Type B pancreatic cell (in vitro differentiated cells): ENCODE results near the gene GRIA4. TPM values are rescaled to one million over a fixed set of nuclear protein-coding genes. Genes with fewer than 3 reads are reported as not detected.

Experiments
- DNase-seq: peaks from one replicate; pipeline ENCODE4 v3.0.0; 2021; ENCODE audit warnings: mixed read lengths; ENCODE audit not compliant: unreplicated experiment; ENCODE audit errors: extremely low spot score
- H3K27ac Mint-ChIP-seq: 2 replicates; pipeline ENCODE4 v1.8.0; 2021; ENCODE audit warnings: mild to moderate bottlenecking, mixed read lengths
- H3K27me3 Mint-ChIP-seq: 2 replicates; pipeline ENCODE4 v1.8.0; 2021; ENCODE audit warnings: mixed read lengths
- H3K36me3 Mint-ChIP-seq: 2 replicates; pipeline ENCODE4 v1.8.0; 2021; ENCODE audit warnings: mixed read lengths
- H3K4me1 Mint-ChIP-seq: one replicate; pipeline ENCODE4 v1.8.0; 2021; ENCODE audit warnings: mixed read lengths; ENCODE audit not compliant: unreplicated experiment
- H3K4me3 Mint-ChIP-seq: 2 replicates; pipeline ENCODE4 v1.8.0; 2021; ENCODE audit warnings: mild to moderate bottlenecking, mixed read lengths
- H3K9me3 Mint-ChIP-seq: 2 replicates; pipeline ENCODE4 v1.8.0; 2021; ENCODE audit warnings: mixed read lengths
- total RNA-seq: library from RNA; stranded (reverse); gene quantifications from 2 replicates; pipeline ENCODE4 v1.2.1, GENCODE V29; 2021; ENCODE audit warnings: low replicate concordance
- TF ChIP-seq, protein P1 (sequence below): fragments of 200-600 bp; sonication (generic); conservative IDR thresholded peaks from 2 replicates; pipeline ENCODE4 v1.5.0; 2021; ENCODE audit warnings: antibody characterized with exemption, mild to moderate bottlenecking

Gene GRIA4
- total RNA-seq, 1 donor from 2014 or later, result 26.7 TPM

DNA sequence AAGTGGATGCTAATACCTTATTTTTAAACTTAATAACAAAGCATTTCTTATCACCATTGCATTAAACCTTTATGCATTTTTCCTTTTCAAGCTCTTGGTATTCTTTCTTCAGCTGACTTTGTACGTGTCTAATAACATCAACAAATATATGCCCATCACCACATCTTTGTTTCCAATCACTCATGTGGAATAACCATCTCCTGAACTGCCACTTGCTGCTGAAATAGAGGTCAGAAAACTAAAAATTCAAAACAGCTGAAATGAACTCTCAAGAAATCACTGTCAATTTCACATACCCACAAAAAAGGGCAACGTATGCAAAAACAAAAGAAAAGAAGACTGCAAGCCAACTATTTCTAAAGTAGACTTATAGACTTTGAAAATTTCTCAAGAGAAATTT lies 404.7 kb downstream of the GRIA4 start:
- Mint-ChIP-seq H3K27ac (no peak overlapping the region), H3K4me3 (no peak overlapping the region), H3K9me3 (no peaks in the 10 kb centered on the region), H3K27me3 (no peaks in the 10 kb centered on the region), H3K4me1 (peaks cover 20% of the 10 kb centered on the region), H3K36me3 (peaks cover 31% of the 10 kb centered on the region)
- DNase-seq, result no peak
- TF ChIP-seq, protein P1, sequence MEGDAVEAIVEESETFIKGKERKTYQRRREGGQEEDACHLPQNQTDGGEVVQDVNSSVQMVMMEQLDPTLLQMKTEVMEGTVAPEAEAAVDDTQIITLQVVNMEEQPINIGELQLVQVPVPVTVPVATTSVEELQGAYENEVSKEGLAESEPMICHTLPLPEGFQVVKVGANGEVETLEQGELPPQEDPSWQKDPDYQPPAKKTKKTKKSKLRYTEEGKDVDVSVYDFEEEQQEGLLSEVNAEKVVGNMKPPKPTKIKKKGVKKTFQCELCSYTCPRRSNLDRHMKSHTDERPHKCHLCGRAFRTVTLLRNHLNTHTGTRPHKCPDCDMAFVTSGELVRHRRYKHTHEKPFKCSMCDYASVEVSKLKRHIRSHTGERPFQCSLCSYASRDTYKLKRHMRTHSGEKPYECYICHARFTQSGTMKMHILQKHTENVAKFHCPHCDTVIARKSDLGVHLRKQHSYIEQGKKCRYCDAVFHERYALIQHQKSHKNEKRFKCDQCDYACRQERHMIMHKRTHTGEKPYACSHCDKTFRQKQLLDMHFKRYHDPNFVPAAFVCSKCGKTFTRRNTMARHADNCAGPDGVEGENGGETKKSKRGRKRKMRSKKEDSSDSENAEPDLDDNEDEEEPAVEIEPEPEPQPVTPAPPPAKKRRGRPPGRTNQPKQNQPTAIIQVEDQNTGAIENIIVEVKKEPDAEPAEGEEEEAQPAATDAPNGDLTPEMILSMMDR, result no peak

DNA sequence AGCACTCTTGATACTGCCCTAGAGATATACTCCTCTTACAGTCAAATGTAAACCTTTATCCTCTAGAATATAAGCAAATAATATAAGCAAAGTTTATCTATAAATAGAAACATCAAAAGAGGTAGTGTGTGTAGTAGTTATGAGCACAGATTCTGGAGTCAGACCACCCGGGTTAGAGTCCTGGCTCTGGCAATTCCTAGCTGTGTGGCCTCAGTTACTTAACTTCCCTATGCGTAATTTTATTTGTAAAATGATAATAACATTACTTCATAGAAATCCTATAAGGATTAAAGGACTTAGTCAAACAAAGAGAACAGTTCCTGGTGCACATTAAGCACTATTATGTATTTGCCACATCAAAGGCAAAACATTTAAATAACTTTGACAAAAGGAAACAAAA lies 405.2 kb downstream of the GRIA4 start:
- H3K4me3 Mint-ChIP-seq, result no peak overlapping the region
- no peak for DNase-seq
- no peak overlapping the region for H3K27ac Mint-ChIP-seq
- H3K27me3 Mint-ChIP-seq, result no peaks in the 10 kb centered on the region
- TF ChIP-seq, protein P1, result no peak
- H3K9me3 Mint-ChIP-seq, result no peaks in the 10 kb centered on the region
- peaks cover 27% of the 10 kb centered on the region for H3K36me3 Mint-ChIP-seq
- H3K4me1 Mint-ChIP-seq, result peaks cover 25% of the 10 kb centered on the region

DNA sequence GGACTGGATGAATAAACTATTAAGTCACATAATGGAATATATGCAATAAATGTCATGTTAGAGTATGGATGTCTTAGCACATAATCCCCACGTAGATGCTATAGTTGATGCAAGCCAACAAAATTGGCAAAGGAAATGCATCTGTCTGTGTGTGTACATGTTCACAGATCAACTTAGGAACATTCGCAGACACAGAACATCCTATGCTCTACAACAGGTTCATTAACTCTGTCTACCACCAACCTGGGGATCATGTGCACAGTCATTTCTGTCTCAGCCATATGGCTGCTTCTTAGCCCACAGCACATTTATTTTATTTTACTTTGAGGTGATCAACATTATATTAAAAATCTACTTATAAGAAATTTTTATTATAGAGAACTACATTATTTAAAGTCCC lies 407.2 kb downstream of the GRIA4 start:
- no peaks in the 10 kb centered on the region for H3K9me3 Mint-ChIP-seq
- DNase-seq, result no peak
- peaks cover 18% of the 10 kb centered on the region for H3K36me3 Mint-ChIP-seq
- no peak overlapping the region for H3K4me3 Mint-ChIP-seq
- TF ChIP-seq, protein P1, result no peak
- H3K27ac Mint-ChIP-seq, result no peak overlapping the region
- peaks cover 33% of the 10 kb centered on the region for H3K4me1 Mint-ChIP-seq
- no peaks in the 10 kb centered on the region for H3K27me3 Mint-ChIP-seq

DNA sequence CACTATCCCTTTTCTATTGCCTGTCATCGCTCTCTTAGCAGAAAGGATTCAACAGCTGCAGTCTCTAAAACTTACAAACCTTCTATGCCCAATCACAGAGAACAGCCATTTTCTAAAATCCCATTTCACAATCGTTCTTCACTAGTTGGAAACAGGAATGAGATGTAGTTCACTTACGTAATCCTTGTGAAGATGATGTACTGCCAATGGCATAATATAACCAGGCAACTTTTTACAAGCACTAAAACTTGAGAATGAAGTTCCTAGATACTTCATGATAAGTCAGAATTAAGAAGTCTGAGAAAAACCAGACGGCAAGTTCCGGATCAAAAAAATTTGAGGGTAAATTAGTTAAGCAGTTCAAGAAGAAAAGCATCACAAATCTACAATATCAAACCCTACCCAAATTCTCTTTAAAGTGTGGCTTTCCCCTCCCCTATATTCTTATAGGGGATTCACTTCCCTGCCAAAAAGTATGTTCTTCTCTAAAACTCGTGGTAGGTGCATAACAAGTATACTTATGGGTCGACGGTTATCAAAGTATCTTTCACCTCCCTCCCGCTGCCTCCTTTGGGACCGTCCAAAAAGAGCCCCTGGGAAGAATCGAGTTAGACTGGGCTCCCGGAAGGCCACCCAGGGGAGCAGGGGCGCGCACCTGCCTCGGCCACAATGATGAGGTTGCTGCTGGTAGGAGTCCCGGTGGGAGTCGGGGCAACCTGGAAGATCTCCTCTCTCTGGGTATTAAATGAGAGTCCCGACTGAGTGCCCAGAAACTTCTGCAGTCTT lies 411.5 kb downstream of the GRIA4 start:
- Mint-ChIP-seq H3K27me3 (no peaks in the 10 kb centered on the region), H3K4me1 (peaks cover 25% of the 10 kb centered on the region), H3K9me3 (no peaks in the 10 kb centered on the region), H3K27ac (peak overlapping the region; percentile 96), H3K36me3 (peaks cover 13% of the 10 kb centered on the region), H3K4me3 (peak overlapping the region; percentile 98)
- no peak for DNase-seq
- TF ChIP-seq, protein P1, result no peak

DNA sequence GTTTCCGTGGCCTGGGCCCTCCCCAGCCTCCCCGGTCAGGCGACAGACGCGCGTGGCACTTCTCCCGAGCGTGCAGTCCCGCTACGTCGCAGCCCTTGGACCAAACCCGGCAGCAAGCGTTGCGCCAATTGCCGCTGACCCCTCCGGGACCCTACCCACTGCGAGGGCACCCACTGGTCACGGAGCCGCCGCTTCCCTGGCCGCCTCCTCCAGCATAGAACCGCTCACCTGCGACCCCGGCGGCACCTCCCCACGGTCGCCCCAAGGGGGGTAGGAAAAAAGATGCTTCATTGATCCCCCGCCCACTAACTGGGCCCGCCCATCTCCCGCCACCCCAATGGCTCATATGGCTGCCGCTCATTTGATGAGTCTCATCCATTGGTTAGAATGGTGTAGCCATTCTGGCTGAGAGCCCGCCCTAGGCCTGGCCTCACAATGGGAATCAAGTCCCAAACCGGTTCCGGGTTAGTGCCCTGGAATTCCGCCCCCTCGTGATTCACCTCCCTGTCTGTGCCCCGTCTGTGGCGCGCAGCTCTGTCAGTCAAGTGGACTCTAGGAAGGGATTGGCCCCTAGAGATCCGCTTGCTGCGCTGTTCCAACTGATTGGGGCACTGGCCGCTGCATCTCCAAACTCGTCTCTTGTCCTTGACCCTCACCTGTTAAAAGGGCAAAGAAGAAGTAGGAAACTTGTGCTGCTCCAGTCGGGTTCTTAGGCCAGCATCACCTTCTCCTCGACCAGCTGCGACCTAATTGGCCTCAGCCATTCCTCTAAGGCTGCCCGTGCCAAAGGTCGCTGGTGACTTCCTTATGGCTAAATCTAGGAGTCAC lies 412.3 kb downstream of the GRIA4 start, which contains the start of gene MSANTD4:
TSS of gene MSANTD4 (minus strand) at position 274 of the 828 bp plus-strand sequence. CDS start 11,323 bp downstream, outside the sequence.
- Mint-ChIP-seq H3K27ac (peak within 1 kb of the TSS; percentile 96), H3K36me3 (peaks cover 10% of the 10 kb centered on the region), H3K9me3 (no peaks in the 10 kb centered on the region), H3K4me1 (peaks cover 21% of the 10 kb centered on the region), H3K4me3 (peak within 1 kb of the TSS; percentile 98), H3K27me3 (no peaks in the 10 kb centered on the region)
- peak; percentile 96 for DNase-seq
- TF ChIP-seq, protein P1, result peak; percentile 19
